Measurements from ENCODE around the gene PRKCA. TPM values are rescaled to one million over a fixed set of nuclear protein-coding genes. Genes with fewer than 3 reads are reported as not detected.

PRKCA gene
- total and polyA plus RNA-seq, 10 of the 15 experiments (the other 5 are each of a cell fraction or from before 2014, with no cell fraction given), result 0.11 to 14.6 (median 0.72) TPM

- Histone ChIP-seq H3K4me2 (ENCODE audit: control insufficient read depth, insufficient read depth) (no peak overlapping the region), H3K9me3 (replicated peaks; ENCODE audit: control insufficient read depth, insufficient read depth, low read length) (no peaks in the 10 kb centered on the region), H3K27ac (ENCODE audit: control insufficient read depth, insufficient read depth) (no peak overlapping the region), H4K20me1 (ENCODE audit: control insufficient read depth, insufficient read depth) (no peaks in the 10 kb centered on the region), H3K79me2 (ENCODE audit: control insufficient read depth, insufficient read depth, low read length) (no peaks in the 10 kb centered on the region), H3K36me3 (ENCODE audit: control insufficient read depth in 2 of 2, insufficient read depth in 2 of 2, low read length in 1 of 2) (no peaks in the 10 kb centered on the region), H3K4me1 (ENCODE audit: control insufficient read depth, insufficient read depth, low read length) (no peaks in the 10 kb centered on the region; the same call in 1 of the 2 replicates), H2AFZ (ENCODE audit: control insufficient read depth, low read depth, low read length) (no peak overlapping the region), H3K27me3 (replicated peaks in 1 of 2; ENCODE audit: control insufficient read depth in 2 of 2, insufficient read depth in 2 of 2, low read length in 1 of 2) (no peaks in the 10 kb centered on the region), H3K4me3 (no peak overlapping the region), H3K9ac (ENCODE audit: control insufficient read depth, insufficient read depth, low read length) (no peak overlapping the region)
- ATAC-seq (peak; percentile 59), DNase-seq (ENCODE audit: low read depth, low spot score) (no peak), FAIRE-seq (no peak)
- ChIA-PET SMC1A (ENCODE audit: uncharacterized antibody, unreplicated experiment) (no interaction called here), POLR2A (no interaction called here), RAD21 (ENCODE audit: unreplicated experiment) (no interaction called here), CTCF (no interaction called here)
- BruUV-seq (replicated peaks), result no TSS peak
- TF ChIP-seq POLR2A (IDR thresholded peaks at IDR 0.05; ENCODE audit: low read depth, low read length) (no peak), TCF3 (IDR thresholded peaks at IDR 0.05; ENCODE audit: borderline replicate concordance, insufficient read depth, low read depth, low read length) (no peak), PKNOX1 (IDR thresholded peaks at IDR 0.05) (no peak), RUNX3 (IDR thresholded peaks at IDR 0.05; ENCODE audit: low read length) (peak; percentile 26; the same call in 1 of the 2 replicates), CEBPB (IDR thresholded peaks at IDR 0.05; ENCODE audit: borderline replicate concordance in 1 of 2, low read depth in 2 of 2, low read length in 2 of 2) (no peak), GABPA (IDR thresholded peaks at IDR 0.05; ENCODE audit: low read depth) (no peak)
- TF ChIP-seq, protein P1, sequence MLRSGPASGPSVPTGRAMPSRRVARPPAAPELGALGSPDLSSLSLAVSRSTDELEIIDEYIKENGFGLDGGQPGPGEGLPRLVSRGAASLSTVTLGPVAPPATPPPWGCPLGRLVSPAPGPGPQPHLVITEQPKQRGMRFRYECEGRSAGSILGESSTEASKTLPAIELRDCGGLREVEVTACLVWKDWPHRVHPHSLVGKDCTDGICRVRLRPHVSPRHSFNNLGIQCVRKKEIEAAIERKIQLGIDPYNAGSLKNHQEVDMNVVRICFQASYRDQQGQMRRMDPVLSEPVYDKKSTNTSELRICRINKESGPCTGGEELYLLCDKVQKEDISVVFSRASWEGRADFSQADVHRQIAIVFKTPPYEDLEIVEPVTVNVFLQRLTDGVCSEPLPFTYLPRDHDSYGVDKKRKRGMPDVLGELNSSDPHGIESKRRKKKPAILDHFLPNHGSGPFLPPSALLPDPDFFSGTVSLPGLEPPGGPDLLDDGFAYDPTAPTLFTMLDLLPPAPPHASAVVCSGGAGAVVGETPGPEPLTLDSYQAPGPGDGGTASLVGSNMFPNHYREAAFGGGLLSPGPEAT (IDR thresholded peaks at IDR 0.05; ENCODE audit: low read depth), result 0 out of 2 replicates have a peak, but pooled peaks have one; percentile 21
- intact Hi-C loops (cut with micrococcal nuclease; ENCODE audit: unreplicated experiment), result no loop called here
- in situ Hi-C loops (cut with MboI), result no loop called here
- 1% methylated on average over 4 of the region's 4 CpGs for whole genome bisulfite sequencing (ENCODE audit: insufficient coverage, insufficient replicate concordance, low lambda C conversion rate, missing lambda C conversion rate)
These were observed 62.6 kb downstream of the PRKCA start for GRCh38 chr17:66364990-66365490.

All from GM12878 (cell line).